HCT116 (cell line): Measurements from ENCODE around the gene AIRE. TPM values are rescaled to one million over a fixed set of nuclear protein-coding genes. Genes with fewer than 3 reads are reported as not detected.

Experiments
- ATAC-seq: fragments of 200-7000 bp; cut with Tn5 transposase; 2 replicates; pipeline ENCODE4 v1.9.1; 2020; ENCODE audit warnings: mild to moderate bottlenecking, moderate library complexity
- BruUV-seq: library from RNA; stranded (reverse); fragments of 400-500 nt; replicated peaks from 2 replicates; lab custom pipeline; 2021; lab: Mats Ljungman, UMichigan
- CTCF ChIA-PET: fragments of 300-600 bp; sonication (Branson Sonifier 250); formaldehyde crosslinking; loops from one replicate; lab custom pipeline; 2021; ENCODE audit warnings: antibody characterized with exemption; lab: Charles Lee
- POLR2A ChIA-PET: fragments of 300-600, 350-600 bp; sonication (Branson Sonifier 250); formaldehyde crosslinking; loops from one replicate; lab custom pipeline; 2021; ENCODE audit warnings: antibody characterized with exemption; lab: Charles Lee
- RAD21 ChIA-PET, 2 experiments: fragments of 300-600 bp; sonication (Branson Sonifier 250); formaldehyde crosslinking; loops; one replicate each; lab custom pipeline; 2023; ENCODE audit warnings: low total read pairs in 2 of 2; ENCODE audit not compliant: uncharacterized antibody in 2 of 2, unreplicated experiment in 2 of 2, low non-redundant PET in 1 of 2; lab: Charles Lee
- DNase-seq: peaks from one replicate; pipeline ENCODE4 v3.0.0-alpha.2; 2010; ENCODE audit warnings: low read depth, low spot score
- H2AFZ ChIP-seq: fragments of 200-600 bp; shearing (Covaris generic), sonication (generic); 2 replicates; pipeline ENCODE4 v1.6.1; 2017; ENCODE audit warnings: low read depth, mixed run types, mixed read lengths, antibody characterized with exemption, low read length; ENCODE audit not compliant: poor library complexity, severe bottlenecking
- H3K27ac ChIP-seq: 2 replicates; pipeline ENCODE4 v1.5.1; 2012; ENCODE audit warnings: low read depth, low read length
- H3K27me3 ChIP-seq: fragments of 200-600 bp; sonication (generic); 2 replicates; pipeline ENCODE4 v1.6.1; 2016; ENCODE audit warnings: mixed run types, low read length, mixed read lengths; ENCODE audit not compliant: insufficient read depth
- H3K36me3 ChIP-seq, 2 experiments: fragments of 200-500 bp in 1 of 2; fragments of 200-600 bp in 1 of 2; sonication (Bioruptor generic) in 1 of 2; sonication (generic) in 1 of 2; 2 replicates each; pipeline versions ENCODE4 v1.5.1 to v1.6.1; 2014 to 2016; ENCODE audit warnings: low read length in 2 of 2, inconsistent platforms in 1 of 2, mixed read lengths in 1 of 2, mixed run types in 1 of 2; ENCODE audit not compliant: insufficient read depth in 2 of 2, control insufficient read depth in 1 of 2
- H3K4me1 ChIP-seq, 2 experiments: fragments of 200-600 bp in 1 of 2; sonication (generic) in 1 of 2; 2 replicates each; pipeline versions ENCODE4 v1.5.1 to v1.6.1; 2012 to 2017; ENCODE audit warnings: low read length in 2 of 2, inconsistent platforms in 1 of 2, mild to moderate bottlenecking in 1 of 2, mixed read lengths in 1 of 2, mixed run types in 1 of 2, moderate library complexity in 1 of 2; ENCODE audit not compliant: insufficient read depth in 2 of 2, control insufficient read depth in 1 of 2
- H3K4me2 ChIP-seq: fragments of 200-600 bp; sonication (generic); 2 replicates; pipeline ENCODE4 v1.6.1; 2017; ENCODE audit warnings: mixed run types, low read length, mixed read lengths
- H3K4me3 ChIP-seq, 2 experiments: fragments of 200-600 bp in 1 of 2; sonication (generic) in 1 of 2; replicated peaks in 1 of 2; 2 replicates each; pipeline ENCODE4 v1.5.1; 2011 to 2016; ENCODE audit warnings: low read length in 2 of 2, control low read depth in 1 of 2, low read depth in 1 of 2, mild to moderate bottlenecking in 1 of 2, mixed read lengths in 1 of 2, mixed run types in 1 of 2
- H3K79me2 ChIP-seq: fragments of 200-600 bp; sonication (generic); 2 replicates; pipeline ENCODE4 v1.6.1; 2017; ENCODE audit warnings: mild to moderate bottlenecking, mixed run types, low read length, moderate library complexity, mixed read lengths; ENCODE audit not compliant: insufficient read depth
- H3K9ac ChIP-seq: fragments of 200-600 bp; sonication (generic); 2 replicates; pipeline ENCODE4 v1.6.1; 2016; ENCODE audit warnings: low read length, mixed read lengths
- H3K9me2 ChIP-seq: fragments of 200-600 bp; sonication (generic), shearing (Covaris generic); 2 replicates; pipeline ENCODE4 v1.6.1; 2017; ENCODE audit warnings: mixed run types, mild to moderate bottlenecking, moderate library complexity; ENCODE audit not compliant: insufficient read depth
- H3K9me3 ChIP-seq, 2 experiments: fragments of 200-500 bp in 1 of 2; fragments of 200-600 bp in 1 of 2; sonication (Bioruptor generic) in 1 of 2; sonication (generic) in 1 of 2; 2 replicates each; pipeline ENCODE4 v1.6.1; 2014 to 2017; ENCODE audit warnings: low read length in 2 of 2, mixed read lengths in 2 of 2, inconsistent platforms in 1 of 2, low read depth in 1 of 2, mild to moderate bottlenecking in 1 of 2, mixed run types in 1 of 2, moderate library complexity in 1 of 2; ENCODE audit not compliant: control insufficient read depth in 1 of 2, insufficient read depth in 1 of 2
- H4K20me1 ChIP-seq: fragments of 200-600 bp; sonication (generic), shearing (Covaris generic); 2 replicates; pipeline ENCODE4 v1.6.1; 2017; ENCODE audit warnings: mixed run types, mild to moderate bottlenecking, moderate library complexity; ENCODE audit not compliant: insufficient read depth
- EZH2 ChIP-seq: fragments of 200-600 bp; sonication (generic); IDR thresholded peaks from 2 replicates; pipeline ENCODE4 v1.6.1; 2017; ENCODE audit warnings: antibody characterized with exemption, mixed run types
- JUND ChIP-seq: IDR thresholded peaks from 2 replicates; pipeline ENCODE4 v1.6.1; 2012
- POLR2AphosphoS5 ChIP-seq: IDR thresholded peaks from 2 replicates; pipeline ENCODE4 v1.6.1; 2011; ENCODE audit warnings: mild to moderate bottlenecking, low read depth, low read length, moderate library complexity
- SIN3A ChIP-seq: IDR thresholded peaks from 2 replicates; pipeline ENCODE4 v1.6.1; 2012; ENCODE audit warnings: low read depth
- SP1 ChIP-seq: IDR thresholded peaks from 2 replicates; pipeline ENCODE4 v1.6.1; 2012; ENCODE audit warnings: low read depth
- TCF7L2 ChIP-seq: IDR thresholded peaks from 2 replicates; pipeline ENCODE4 v1.7.0; 2011; ENCODE audit warnings: borderline replicate concordance, inconsistent platforms; ENCODE audit not compliant: insufficient read depth, insufficient read length; ENCODE audit errors: extremely low read depth
- YY1 ChIP-seq: IDR thresholded peaks from 2 replicates; pipeline ENCODE4 v1.6.1; 2011; ENCODE audit warnings: low read length, low read depth, moderate library complexity, mild to moderate bottlenecking; ENCODE audit not compliant: insufficient replicate concordance; ENCODE audit errors: extremely low read depth
- ZFX ChIP-seq: fragments of 450-650 bp; IDR thresholded peaks from 2 replicates; pipeline ENCODE4 v1.6.1; 2017
- intact Hi-C: fragments of 100-400 bp; cut with micrococcal nuclease; formaldehyde crosslinking; loops from 2 replicates; pipeline ENCODE4 v1.10.0; 2022
- total RNA-seq: library from RNA; stranded (reverse); gene quantifications from one replicate; pipeline ENCODE4 v1.2.1, GENCODE V29; 2021; ENCODE audit not compliant: unreplicated experiment
- TF ChIP-seq, protein P1 (sequence below): IDR thresholded peaks from 2 replicates; pipeline ENCODE4 v1.6.1; 2011; ENCODE audit warnings: mild to moderate bottlenecking, low read length, moderate library complexity; ENCODE audit not compliant: insufficient replicate concordance; ENCODE audit errors: extremely low read depth
- TF ChIP-seq, protein P2 (sequence below): IDR thresholded peaks from 2 replicates; pipeline ENCODE4 v1.6.1; 2012

Gene AIRE
- total RNA-seq, 1 experiment from 2014 or later, result not detected

GRCh38 chr21:44262338-44263056, 23.2 kb upstream of the AIRE start:
- ChIA-PET POLR2A (no interaction called here), CTCF (no interaction called here), RAD21 (no interaction called here)
- TF ChIP-seq, protein P1, sequence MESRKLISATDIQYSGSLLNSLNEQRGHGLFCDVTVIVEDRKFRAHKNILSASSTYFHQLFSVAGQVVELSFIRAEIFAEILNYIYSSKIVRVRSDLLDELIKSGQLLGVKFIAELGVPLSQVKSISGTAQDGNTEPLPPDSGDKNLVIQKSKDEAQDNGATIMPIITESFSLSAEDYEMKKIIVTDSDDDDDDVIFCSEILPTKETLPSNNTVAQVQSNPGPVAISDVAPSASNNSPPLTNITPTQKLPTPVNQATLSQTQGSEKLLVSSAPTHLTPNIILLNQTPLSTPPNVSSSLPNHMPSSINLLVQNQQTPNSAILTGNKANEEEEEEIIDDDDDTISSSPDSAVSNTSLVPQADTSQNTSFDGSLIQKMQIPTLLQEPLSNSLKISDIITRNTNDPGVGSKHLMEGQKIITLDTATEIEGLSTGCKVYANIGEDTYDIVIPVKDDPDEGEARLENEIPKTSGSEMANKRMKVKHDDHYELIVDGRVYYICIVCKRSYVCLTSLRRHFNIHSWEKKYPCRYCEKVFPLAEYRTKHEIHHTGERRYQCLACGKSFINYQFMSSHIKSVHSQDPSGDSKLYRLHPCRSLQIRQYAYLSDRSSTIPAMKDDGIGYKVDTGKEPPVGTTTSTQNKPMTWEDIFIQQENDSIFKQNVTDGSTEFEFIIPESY, result no peak
- no peak for TF ChIP-seq YY1
- no peak for TF ChIP-seq JUND
- no peak for TF ChIP-seq POLR2AphosphoS5
- no peak for TF ChIP-seq SIN3A
- TF ChIP-seq EZH2, result no peak
- TF ChIP-seq TCF7L2, result no peak
- no peak for TF ChIP-seq SP1
- no peak for TF ChIP-seq ZFX
- TF ChIP-seq, protein P2, sequence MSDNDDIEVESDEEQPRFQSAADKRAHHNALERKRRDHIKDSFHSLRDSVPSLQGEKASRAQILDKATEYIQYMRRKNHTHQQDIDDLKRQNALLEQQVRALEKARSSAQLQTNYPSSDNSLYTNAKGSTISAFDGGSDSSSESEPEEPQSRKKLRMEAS, result no peak
- intact Hi-C loops, result no loop called here
- Histone ChIP-seq H3K4me3 (no peak overlapping the region), H3K27me3 (no peaks in the 10 kb centered on the region), H3K4me1 (no peaks in the 10 kb centered on the region), H3K9ac (no peak overlapping the region), H3K4me2 (no peak overlapping the region), H3K27ac (no peak overlapping the region), H3K9me3 (no peaks in the 10 kb centered on the region), H3K79me2 (no peaks in the 10 kb centered on the region), H4K20me1 (no peaks in the 10 kb centered on the region), H2AFZ (no peak overlapping the region), H3K36me3 (no peaks in the 10 kb centered on the region), H3K9me2 (no peaks in the 10 kb centered on the region)
- no TSS peak for BruUV-seq
- ATAC-seq (no peak), DNase-seq (no peak)
